Hepatocyte (in vitro differentiated cells): ENCODE measurements around the gene GVQW3.

Experiments
- CTCF ChIP-seq: fragments of 200-600 bp; sonication (generic); IDR thresholded peaks from 2 replicates; pipeline ENCODE4 v1.5.1; 2016; ENCODE audit warnings: antibody characterized with exemption, mild to moderate bottlenecking; ENCODE audit not compliant: poor library complexity
- EZH2phosphoT487 ChIP-seq: fragments of 200-600 bp; sonication (generic); IDR thresholded peaks from one replicate; pipeline ENCODE4 v1.6.1; 2018; ENCODE audit warnings: antibody characterized with exemption, mild to moderate bottlenecking, low read depth, moderate library complexity; ENCODE audit not compliant: unreplicated experiment, severe bottlenecking

GRCh38 chr11:76444065-76444383 lies 62.9 kb downstream of the GVQW3 start:
- no peak for TF ChIP-seq CTCF
- TF ChIP-seq EZH2phosphoT487, result no peak
